Limb (tissue), 2 donors: Measurements from ENCODE around the gene CARMIL1.

Experiments used
- DNase-seq, 2 donors: peaks; one replicate each; pipeline ENCODE4 v3.0.0-alpha.2; 2016; ENCODE audit errors: extremely low spot score in 2 of 2

The CARMIL1 gene

DNA sequence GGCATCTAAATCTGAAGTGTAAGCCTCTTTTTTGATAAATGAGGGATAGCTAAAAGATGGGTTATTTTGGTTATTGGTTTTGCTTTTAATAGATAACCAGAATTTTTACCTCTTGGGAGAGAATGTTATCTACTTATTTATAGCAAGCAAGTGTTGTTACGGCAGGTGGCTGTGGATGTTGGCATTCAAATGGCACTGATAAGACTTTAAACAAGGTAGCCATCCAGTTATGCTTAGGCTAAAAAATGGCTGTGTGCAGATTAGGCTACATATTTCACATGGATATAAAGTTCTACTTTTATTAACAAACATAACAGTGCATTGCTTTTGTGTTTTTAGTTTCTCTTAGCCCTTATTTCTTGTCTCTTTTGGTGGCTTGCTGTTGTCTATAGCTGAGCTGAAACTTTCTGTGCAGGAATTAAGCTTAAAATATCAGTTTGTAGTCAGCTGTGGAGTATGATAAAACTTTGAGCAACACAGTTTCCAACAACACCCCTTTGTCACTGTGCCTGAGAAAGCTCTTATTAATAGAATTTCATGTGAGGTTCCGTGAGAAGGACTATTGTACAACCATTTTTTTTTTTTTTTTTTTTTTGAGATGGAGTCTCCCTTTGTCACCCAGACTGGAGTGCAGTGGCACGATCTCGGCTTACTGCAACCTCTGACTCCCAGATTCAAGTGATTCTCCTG, 28.8 kb downstream of the CARMIL1 start:
- no peak for DNase-seq

DNA sequence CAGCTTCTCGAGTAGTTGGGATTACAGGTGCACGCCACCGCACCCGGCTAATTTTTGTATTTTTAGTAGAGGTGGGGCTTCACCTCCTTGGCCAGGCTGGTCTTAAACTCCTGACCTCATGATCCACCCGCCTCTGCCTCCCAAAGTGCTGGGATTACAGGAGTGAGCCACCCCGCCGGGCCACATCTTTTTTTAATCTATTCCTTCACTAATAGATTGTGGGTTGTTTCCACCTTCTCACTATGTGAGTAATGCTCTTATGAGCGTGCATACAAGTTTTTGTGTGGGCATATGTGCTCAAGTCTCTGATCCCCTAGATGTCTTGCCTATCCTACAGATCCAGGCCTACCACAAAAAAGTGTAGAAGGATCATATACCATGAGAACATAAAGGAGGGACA, 30.7 kb downstream of the CARMIL1 start:
- no peak for DNase-seq

DNA sequence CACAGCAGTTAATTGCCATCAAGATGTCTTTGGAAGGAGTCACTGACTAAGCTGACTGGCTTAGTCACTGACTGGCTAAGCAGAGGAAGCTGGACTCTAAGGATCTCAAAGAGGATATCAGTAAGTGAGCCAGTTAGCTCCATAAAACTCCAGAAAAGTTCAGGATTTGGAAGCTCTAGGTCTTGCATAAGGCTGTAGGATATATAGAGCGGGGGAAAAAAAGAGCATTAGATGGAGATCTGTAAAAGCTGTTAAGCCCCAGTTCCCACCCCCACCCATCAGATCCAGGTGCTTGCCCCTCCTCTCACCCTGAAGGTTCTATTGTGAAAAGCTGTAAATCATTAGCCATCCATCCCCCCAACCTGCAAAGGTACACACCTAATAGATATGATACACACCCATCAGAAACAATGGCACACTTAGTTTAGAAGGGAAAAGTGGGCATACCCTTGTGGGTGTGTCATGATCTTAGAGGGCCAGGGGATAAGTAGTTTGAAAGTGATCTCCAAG, 32.2 kb downstream of the CARMIL1 start:
- DNase-seq: no peak

DNA sequence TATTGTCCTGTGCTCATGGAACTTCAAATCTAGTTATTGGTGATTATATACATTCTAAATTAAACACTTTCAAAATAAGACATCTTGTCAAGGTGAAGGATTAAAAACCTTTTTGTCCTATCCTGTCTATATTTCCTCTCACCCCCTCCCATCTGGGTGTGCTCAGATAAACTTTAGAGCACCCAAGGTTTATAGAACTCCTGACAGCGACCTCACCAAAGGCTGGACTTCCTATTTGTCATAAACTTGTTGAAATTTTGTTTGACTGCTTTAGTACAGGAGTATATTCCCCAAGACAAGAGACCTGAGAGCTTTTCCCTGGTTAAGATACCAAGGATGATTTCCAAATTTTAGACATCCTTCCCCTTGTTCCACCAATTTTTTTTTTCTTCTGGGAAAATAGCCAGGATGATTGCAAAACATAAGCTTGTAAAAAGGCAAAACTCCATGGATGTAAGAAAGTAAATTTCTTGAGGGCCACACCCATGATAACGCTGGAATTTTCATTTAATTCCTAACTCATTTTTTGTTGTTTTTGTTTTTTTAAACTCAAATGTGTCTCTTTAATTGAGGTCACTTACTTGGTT, 33.0 kb downstream of the CARMIL1 start:
- no peak for DNase-seq

DNA sequence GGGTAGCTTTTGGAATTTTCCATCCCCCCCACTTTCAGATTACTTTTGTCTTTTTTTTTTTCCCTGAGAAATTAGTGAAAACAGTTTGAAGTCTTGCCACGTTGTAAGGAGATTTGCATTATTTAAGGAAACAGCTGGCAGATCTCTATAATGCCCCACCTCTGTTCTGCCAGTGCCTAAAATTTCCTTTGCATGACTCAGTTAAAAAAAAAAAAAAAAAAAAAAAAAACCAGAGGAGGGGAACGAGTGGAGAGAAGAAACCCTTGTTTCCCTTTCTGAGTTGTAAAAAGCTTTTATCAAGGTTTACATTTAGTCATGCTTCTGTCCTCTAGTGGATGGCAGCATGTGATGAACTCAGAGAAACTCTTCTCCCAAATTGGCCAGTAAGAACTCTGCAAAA, 33.5 kb downstream of the CARMIL1 start:
- DNase-seq: no peak

- DNase-seq: no peak
Observed at GRCh38 chr6:25314509-25315175, 35.5 kb downstream of the CARMIL1 start.

DNA sequence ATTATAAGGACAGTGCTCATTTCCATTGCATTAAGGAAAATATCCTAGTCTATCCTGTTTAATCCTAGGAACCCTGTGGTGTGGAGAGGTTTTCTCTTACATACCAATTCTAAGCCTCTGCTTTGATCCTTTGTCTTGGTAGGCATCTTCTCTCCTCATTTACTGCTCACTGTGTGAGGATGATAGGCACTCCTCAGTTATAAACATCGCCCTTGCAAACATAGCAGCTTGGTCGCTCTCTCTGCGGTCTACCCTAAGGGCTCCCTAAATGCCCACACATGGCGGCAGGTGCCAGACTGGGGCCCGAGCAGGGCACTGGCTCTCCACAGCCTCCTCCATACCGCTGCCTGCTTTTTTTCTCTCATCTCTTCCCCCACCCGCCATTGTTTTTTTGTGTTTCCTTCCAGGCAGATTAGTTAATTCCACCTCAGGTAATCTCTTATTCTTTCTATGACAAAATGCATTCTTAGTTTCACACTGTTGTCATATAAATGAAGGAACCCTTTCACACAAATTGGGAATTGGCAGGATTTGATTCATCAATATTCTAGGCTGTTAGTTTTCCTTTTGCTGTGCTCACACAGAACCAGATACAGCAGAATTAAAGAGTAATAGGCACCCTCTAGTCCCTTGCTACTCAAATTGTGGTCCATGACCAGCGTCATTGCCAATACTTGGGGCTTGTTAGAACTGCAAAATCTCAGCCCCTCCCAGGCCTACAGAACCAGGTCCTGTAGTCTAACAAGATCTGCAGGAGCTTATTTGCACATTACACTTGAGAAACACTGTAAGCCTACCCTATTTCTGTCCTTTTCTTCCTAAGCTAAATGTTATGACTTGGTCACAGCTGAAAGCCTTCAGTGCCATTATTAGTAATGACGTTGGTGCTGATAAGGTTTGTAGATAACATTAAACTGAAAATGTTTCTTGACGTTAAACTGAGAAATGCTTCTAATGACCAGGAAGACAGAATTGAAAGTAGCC, 36.3 kb downstream of the CARMIL1 start:
- DNase-seq: no peak

DNA sequence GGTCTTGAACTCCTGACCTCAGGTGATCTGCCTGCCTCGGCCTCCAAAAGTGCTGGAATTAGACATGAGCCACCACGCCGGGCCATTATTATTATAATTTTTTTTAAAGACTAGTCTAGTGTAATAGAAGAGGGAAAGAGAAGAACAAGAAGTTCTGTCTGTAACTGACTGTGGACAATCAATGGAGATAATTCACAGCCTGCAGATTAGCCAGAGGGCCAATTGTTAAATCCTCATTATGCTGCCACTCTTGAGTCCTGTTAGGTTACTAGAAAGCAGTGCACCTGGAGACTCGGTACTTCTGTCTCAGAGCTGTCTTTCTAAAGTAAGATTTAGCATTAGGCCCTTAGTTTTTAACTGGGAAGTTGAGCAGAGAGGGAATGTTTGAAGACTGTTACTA, 37.5 kb downstream of the CARMIL1 start:
- DNase-seq: no peak

DNA sequence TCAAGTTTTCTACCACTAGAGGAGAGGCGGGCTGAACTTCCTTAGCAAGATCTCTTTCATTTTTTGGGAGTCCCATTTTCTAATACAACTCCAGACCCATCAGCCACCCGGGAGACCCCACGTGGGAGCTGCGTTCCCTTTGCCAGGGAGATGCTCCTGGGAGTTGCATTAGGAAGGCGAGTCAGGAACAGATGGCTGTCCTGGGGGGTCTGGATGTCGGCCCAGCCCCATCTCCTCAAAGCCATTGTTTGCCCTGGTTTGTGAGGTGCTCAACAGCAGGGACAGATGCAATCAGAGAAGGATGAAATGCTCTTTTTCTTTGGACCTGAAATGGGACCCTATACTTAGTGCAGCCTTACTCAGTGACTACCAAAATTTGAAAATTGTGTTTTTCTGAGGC, 39.4 kb downstream of the CARMIL1 start:
- no peak for DNase-seq

- DNase-seq: no peak
Observed at GRCh38 chr6:25320459-25320858, 41.3 kb downstream of the CARMIL1 start.

DNA sequence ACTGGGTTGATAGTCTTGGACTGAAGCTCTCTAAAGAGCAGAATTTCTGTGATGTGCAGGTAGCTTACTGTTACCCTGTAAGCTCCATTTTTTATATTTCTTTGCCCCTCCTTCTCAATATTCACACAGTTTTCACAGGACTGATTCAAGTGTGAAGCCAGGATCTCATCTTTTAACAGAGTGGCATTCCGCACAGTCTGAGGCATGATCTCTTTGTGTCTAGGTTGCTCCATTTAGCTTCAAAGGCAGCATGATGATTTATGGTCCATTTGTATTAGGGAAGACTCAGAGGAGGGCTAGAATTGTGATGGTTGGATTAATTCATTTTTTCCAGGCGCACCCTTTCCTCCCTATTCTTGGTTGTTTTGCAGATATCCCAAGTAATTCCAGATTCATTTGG, 43.5 kb downstream of the CARMIL1 start:
- DNase-seq: no peak

DNA sequence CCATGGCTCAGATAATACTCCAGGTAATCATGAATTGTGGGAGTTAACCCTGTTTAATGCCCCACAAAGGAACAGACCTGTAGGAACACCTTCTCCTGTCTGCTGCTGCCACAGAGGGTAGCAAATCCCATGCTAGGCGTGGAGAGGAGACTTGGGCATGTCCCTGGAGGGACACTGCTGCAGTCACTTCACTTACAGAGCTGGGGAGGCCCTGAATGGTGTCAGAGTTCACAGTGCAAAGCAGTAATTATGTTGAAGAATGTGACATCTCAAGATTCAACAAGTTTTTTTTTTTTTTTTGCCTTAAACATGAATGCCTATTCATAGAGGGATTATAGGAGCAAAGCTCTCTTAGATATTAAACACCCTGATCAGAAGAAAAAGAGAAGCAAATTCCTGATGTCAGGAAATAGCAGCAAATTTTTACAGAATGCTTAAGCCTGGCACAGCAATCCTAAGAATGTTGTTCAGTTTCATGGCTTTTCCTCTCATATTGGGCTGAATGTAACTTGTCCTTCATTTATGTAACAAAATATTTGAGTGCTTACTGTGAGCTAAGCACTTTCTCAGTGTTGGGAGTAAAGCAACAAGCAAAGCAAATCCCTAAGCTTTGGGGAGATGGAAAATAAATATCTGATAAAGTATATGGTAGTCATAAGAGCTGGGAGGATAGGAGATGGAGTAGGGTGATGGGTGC, 45.0 kb downstream of the CARMIL1 start:
- no peak for DNase-seq

GRCh38 chr6:25326126-25326525, 47.0 kb downstream of the CARMIL1 start:
- DNase-seq: no peak

GRCh38 chr6:25326960-25327359, 47.8 kb downstream of the CARMIL1 start:
- DNase-seq: no peak

DNA sequence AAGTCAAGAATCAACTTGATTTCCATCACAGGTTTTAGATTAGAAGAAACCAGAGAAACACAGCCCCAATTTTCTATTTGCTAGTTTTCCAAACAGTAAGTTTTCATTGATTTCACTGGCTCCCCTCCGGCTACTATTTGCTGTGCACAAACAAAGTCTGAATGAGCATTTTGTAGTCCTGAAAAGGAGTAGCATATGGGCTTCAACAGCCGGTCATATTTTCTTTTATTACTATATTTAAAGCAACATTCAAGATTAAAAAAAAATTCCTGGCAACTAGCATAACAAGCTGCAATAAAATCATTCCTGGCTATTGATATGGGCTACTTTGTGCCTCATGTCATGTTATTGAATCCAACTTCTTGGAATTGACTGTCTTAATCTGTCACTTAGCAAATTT, 48.3 kb downstream of the CARMIL1 start:
- DNase-seq: no peak

DNA sequence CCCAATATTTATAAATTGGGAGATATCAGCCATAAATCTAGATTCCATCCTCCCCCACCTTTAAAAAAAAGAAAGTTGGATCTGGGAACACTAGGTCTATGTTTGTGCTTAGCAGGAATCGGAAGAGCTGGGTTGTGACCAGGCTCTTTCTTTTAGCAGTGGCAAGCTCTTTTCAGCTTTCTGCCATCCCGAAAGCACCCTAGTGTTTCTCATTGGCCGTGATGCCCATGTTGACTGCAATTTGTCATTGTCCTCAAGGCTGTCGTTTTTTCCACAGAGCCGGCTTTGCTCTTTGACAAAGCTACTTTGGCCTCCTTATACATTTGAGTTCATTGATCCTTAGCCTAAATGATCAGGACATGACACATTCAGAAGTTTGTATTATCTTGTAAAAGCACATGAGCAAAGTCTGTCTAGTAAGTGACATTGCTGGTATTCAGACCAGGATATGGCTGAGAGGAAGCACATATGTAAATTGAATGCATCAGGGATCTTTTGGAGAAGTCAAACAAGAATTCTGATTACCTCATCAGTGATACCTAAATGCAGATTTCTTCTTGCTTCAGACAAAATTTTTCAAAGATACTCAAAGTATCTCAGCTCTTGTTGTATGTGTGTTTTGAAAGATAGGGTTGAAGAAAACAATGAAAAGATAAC, 50.1 kb downstream of the CARMIL1 start:
- no peak for DNase-seq

GRCh38 chr6:25329982-25330381, 50.8 kb downstream of the CARMIL1 start:
- no peak for DNase-seq

GRCh38 chr6:25330796-25331685, 51.9 kb downstream of the CARMIL1 start:
- no peak for DNase-seq

GRCh38 chr6:25332165-25332564, 53.0 kb downstream of the CARMIL1 start:
- DNase-seq: no peak
